Endothelial cell of umbilical vein (primary cell): ENCODE results near the gene EPAS1. TPM values are rescaled to one million over a fixed set of nuclear protein-coding genes. Genes with fewer than 3 reads are reported as not detected.

Experiments
- BruUV-seq: library from RNA; stranded (reverse); fragments of 400-500 nt; replicated peaks from 2 replicates; lab custom pipeline; 2021; lab: Mats Ljungman, UMichigan
- CTCF ChIA-PET: fragments of 300-600, 350-600 bp; sonication (Branson Sonifier 250); formaldehyde crosslinking; loops from one replicate; lab custom pipeline; 2021; ENCODE audit warnings: antibody characterized with exemption, inconsistent platforms; lab: Charles Lee
- POLR2A ChIA-PET: fragments of 300-600, 350-600 bp; sonication (Branson Sonifier 250); formaldehyde crosslinking; loops from one replicate; lab custom pipeline; 2021; ENCODE audit warnings: antibody characterized with exemption, inconsistent platforms; lab: Charles Lee
- DNase-seq: peaks from one replicate; pipeline ENCODE4 v3.0.0-alpha.2; 2011; ENCODE audit warnings: low read depth, low spot score
- FAIRE-seq: peaks from 2 replicates; lab custom pipeline; 2011; peaks lifted over from hg19 to GRCh38; lab: Jason Lieb, UNC
- H2AFZ ChIP-seq: 2 replicates; pipeline ENCODE4 v1.6.0; 2012; ENCODE audit warnings: low read depth, low read length, control low read depth, inconsistent platforms
- H3K27ac ChIP-seq: 2 replicates; pipeline ENCODE4 v1.5.1; 2011; ENCODE audit warnings: low read depth, mild to moderate bottlenecking, control low read depth, low read length, moderate library complexity; ENCODE audit not compliant: insufficient read depth
- H3K27me3 ChIP-seq, 2 experiments: 2 replicates each; pipeline versions ENCODE4 v1.6.0 to v1.6.1; 2011; ENCODE audit warnings: low read length in 2 of 2, mixed read lengths in 1 of 2; ENCODE audit not compliant: control insufficient read depth in 2 of 2, insufficient read depth in 2 of 2
- H3K36me3 ChIP-seq, 2 experiments: 2 replicates in 1 of 2; 3 replicates in 1 of 2; pipeline ENCODE4 v1.5.1; 2011; ENCODE audit warnings: low read length in 2 of 2, mild to moderate bottlenecking in 1 of 2, moderate library complexity in 1 of 2; ENCODE audit not compliant: control insufficient read depth in 2 of 2, insufficient read depth in 2 of 2; ENCODE audit errors: extremely low read depth in 1 of 2
- H3K4me1 ChIP-seq: 3 replicates; pipeline ENCODE4 v1.5.1; 2011; ENCODE audit warnings: mild to moderate bottlenecking, low read length; ENCODE audit not compliant: control insufficient read depth, insufficient read depth; ENCODE audit errors: extremely low read depth
- H3K4me2 ChIP-seq: 2 replicates; pipeline ENCODE4 v1.6.1; 2011; ENCODE audit warnings: low read length, control low read depth, mixed read lengths; ENCODE audit not compliant: insufficient read depth
- H3K4me3 ChIP-seq, 3 experiments: fragments of 200-600 bp in 1 of 3; sonication (generic), shearing (Covaris generic) in 1 of 3; replicated peaks in 1 of 3; 2 replicates each; pipeline ENCODE4 v1.5.1; 2011 to 2016; ENCODE audit warnings: control low read depth in 3 of 3, low read length in 3 of 3, mild to moderate bottlenecking in 2 of 3, inconsistent platforms in 1 of 3, low read depth in 1 of 3, moderate library complexity in 1 of 3; ENCODE audit not compliant: insufficient read depth in 1 of 3
- H3K79me2 ChIP-seq: 2 replicates; pipeline ENCODE4 v1.6.0; 2012; ENCODE audit warnings: low read length, inconsistent platforms; ENCODE audit not compliant: control insufficient read depth, insufficient read depth
- H3K9ac ChIP-seq: replicated peaks from 2 replicates; pipeline ENCODE3; 2011; ENCODE audit warnings: low read length, control low read depth; ENCODE audit not compliant: insufficient read depth; ENCODE audit errors: extremely low read depth
- H3K9me1 ChIP-seq: replicated peaks from 3 replicates; pipeline ENCODE4 v1.6.0; 2011; ENCODE audit warnings: mild to moderate bottlenecking, low read length; ENCODE audit not compliant: control insufficient read depth, insufficient read depth; ENCODE audit errors: extremely low read depth
- H3K9me3 ChIP-seq: replicated peaks from 2 replicates; pipeline ENCODE4 v1.5.1; 2012; ENCODE audit warnings: low read length, inconsistent platforms; ENCODE audit not compliant: control insufficient read depth, insufficient read depth
- H4K20me1 ChIP-seq: replicated peaks from 2 replicates; pipeline ENCODE3; 2011; ENCODE audit warnings: mild to moderate bottlenecking, low read length; ENCODE audit not compliant: control insufficient read depth, insufficient read depth; ENCODE audit errors: extremely low read depth
- EZH2 ChIP-seq: IDR thresholded peaks from 2 replicates; pipeline ENCODE4 v1.6.1; 2012; ENCODE audit warnings: borderline replicate concordance, low read depth, mild to moderate bottlenecking, moderate library complexity, low read length, inconsistent platforms; ENCODE audit not compliant: severe bottlenecking
- FOS ChIP-seq: IDR thresholded peaks from 2 replicates; pipeline ENCODE4 v1.6.1; 2011; ENCODE audit warnings: mild to moderate bottlenecking, low read length, moderate library complexity, borderline replicate concordance; ENCODE audit not compliant: insufficient read depth
- GATA2 ChIP-seq: IDR thresholded peaks from 2 replicates; pipeline ENCODE4 v1.7.0; 2011; ENCODE audit warnings: low read depth, mild to moderate bottlenecking, moderate library complexity, mixed read lengths, low read length; ENCODE audit not compliant: insufficient read length, insufficient read depth
- JUN ChIP-seq: IDR thresholded peaks from 2 replicates; pipeline ENCODE4 v1.6.1; 2011; ENCODE audit warnings: borderline replicate concordance, low read depth; ENCODE audit not compliant: insufficient read length, insufficient read depth
- MYC ChIP-seq: IDR thresholded peaks from one replicate; pipeline ENCODE4 v1.6.1; 2011; ENCODE audit warnings: mild to moderate bottlenecking, low read depth, low read length
- POLR2A ChIP-seq: IDR thresholded peaks from 2 replicates; pipeline ENCODE4 v1.6.1; 2012; ENCODE audit warnings: low read depth, mild to moderate bottlenecking, control low read depth, low read length
- POLR2AphosphoS5 ChIP-seq: IDR thresholded peaks from 2 replicates; pipeline ENCODE4 v1.6.1; 2012; ENCODE audit warnings: low read depth, mild to moderate bottlenecking, control low read depth, low read length, moderate library complexity; ENCODE audit not compliant: insufficient read depth
- dilution Hi-C: fragments of 300-500 bp; cut with MboI; formaldehyde crosslinking; loops from one replicate; pipeline ENCODE4 v1.15.0; 2019; ENCODE audit warnings: low sequenced_read_pairs; ENCODE audit not compliant: extremely low pct_ligation_motif_present
- intact Hi-C: fragments of 100-400 bp; cut with micrococcal nuclease; formaldehyde crosslinking; loops from one replicate; pipeline ENCODE4 v1.10.0; 2022
- polyA plus RNA-seq, 4 experiments: library from polyadenylated mRNA; depleted of rRNA in 3 of 4; stranded (reverse) in 3 of 4; unstranded in 1 of 4; fragments of >200 nt; gene quantifications; 2 replicates each; pipeline versions ENCODE4 v1.2.1 to v1.2.3, GENCODE V29; 2011 to 2012; ENCODE audit warnings: missing spikeins in 1 of 4
- total RNA-seq: library from RNA; stranded (reverse); gene quantifications from 2 replicates; pipeline ENCODE4 v1.2.3, GENCODE V29; 2021
- TF ChIP-seq, protein P1 (sequence below), 2 donors: IDR thresholded peaks; 1 replicate in 1 of 2; 2 replicates in 1 of 2; pipeline ENCODE4 v1.5.1; 2011; ENCODE audit warnings: low read length in 2 of 2, mild to moderate bottlenecking in 2 of 2, moderate library complexity in 2 of 2, control low read depth in 1 of 2, inconsistent platforms in 1 of 2, low read depth in 1 of 2; ENCODE audit not compliant: insufficient read depth in 1 of 2; ENCODE audit errors: extremely low read depth in 1 of 2
- TF ChIP-seq, protein P2 (sequence below): IDR thresholded peaks from 2 replicates; pipeline ENCODE4 v1.6.1; 2011; ENCODE audit not compliant: insufficient read depth, insufficient read length

The EPAS1 gene
- total and polyA plus RNA-seq, 2 donors (not counting 3 experiments of a cell fraction or from before 2014, with no cell fraction given), result 229 to 374 TPM

DNA sequence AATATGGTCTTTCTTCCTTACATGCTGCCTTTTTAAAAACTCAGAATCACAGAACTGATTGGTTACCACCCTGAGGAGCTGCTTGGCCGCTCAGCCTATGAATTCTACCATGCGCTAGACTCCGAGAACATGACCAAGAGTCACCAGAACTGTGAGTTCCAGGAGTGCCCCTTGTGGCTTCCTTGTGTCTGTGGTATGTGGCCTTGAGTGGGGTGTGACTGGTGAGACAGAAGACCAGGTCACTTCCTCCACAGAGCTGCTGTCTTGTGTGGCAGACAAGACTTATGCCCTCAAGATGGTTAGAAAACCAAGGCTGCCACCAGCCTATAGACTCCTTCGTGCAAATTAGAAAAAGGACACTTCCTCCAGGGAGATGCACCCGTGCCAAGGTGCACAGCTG, 72.6 kb downstream of the EPAS1 start:
- ChIA-PET POLR2A (no interaction called here), CTCF (no interaction called here)
- DNase-seq (no peak), FAIRE-seq (no peak)
- Histone ChIP-seq H3K4me1 (peaks cover 8% of the 10 kb centered on the region), H3K9me1 (no peaks in the 10 kb centered on the region), H3K4me3 (no peak overlapping the region), H3K79me2 (no peaks in the 10 kb centered on the region), H3K4me2 (no peak overlapping the region), H3K9me3 (no peaks in the 10 kb centered on the region), H3K36me3 (peaks cover 34 to 55% of the 10 kb centered on the region in 2 experiments), H2AFZ (no peak overlapping the region), H3K9ac (no peak overlapping the region), H4K20me1 (peaks cover 3% of the 10 kb centered on the region), H3K27ac (no peak overlapping the region), H3K27me3 (no peaks in the 10 kb centered on the region)
- TF ChIP-seq POLR2A (no peak), MYC (no peak), POLR2AphosphoS5 (no peak), FOS (no peak), EZH2 (no peak), JUN (no peak), GATA2 (no peak)
- TF ChIP-seq, protein P1, sequence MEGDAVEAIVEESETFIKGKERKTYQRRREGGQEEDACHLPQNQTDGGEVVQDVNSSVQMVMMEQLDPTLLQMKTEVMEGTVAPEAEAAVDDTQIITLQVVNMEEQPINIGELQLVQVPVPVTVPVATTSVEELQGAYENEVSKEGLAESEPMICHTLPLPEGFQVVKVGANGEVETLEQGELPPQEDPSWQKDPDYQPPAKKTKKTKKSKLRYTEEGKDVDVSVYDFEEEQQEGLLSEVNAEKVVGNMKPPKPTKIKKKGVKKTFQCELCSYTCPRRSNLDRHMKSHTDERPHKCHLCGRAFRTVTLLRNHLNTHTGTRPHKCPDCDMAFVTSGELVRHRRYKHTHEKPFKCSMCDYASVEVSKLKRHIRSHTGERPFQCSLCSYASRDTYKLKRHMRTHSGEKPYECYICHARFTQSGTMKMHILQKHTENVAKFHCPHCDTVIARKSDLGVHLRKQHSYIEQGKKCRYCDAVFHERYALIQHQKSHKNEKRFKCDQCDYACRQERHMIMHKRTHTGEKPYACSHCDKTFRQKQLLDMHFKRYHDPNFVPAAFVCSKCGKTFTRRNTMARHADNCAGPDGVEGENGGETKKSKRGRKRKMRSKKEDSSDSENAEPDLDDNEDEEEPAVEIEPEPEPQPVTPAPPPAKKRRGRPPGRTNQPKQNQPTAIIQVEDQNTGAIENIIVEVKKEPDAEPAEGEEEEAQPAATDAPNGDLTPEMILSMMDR (IDR thresholded peaks at IDR 0.05; ENCODE audit: extremely low read depth in 1 of 2, insufficient read depth in 1 of 2, low read depth in 1 of 2, low read length in 2 of 2), result no peak
- TF ChIP-seq, protein P2, sequence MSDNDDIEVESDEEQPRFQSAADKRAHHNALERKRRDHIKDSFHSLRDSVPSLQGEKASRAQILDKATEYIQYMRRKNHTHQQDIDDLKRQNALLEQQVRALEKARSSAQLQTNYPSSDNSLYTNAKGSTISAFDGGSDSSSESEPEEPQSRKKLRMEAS, result no peak
- dilution Hi-C loops (no loop called here), intact Hi-C loops (no loop called here)
- no TSS peak for BruUV-seq
